ENCODE results near the gene SLC39A1. TPM values are rescaled to one million over a fixed set of nuclear protein-coding genes. Genes with fewer than 3 reads are reported as not detected.
"Not testable (repeated sequence)": the region's sequence is repeated elsewhere in the genome, so short reads cannot be mapped to it uniquely, and the experiment has no call there.

Gene SLC39A1
- 86.3 TPM for total RNA-seq

- Histone ChIP-seq H3K4me3 (peak within 1 kb of the TSS; percentile 65 to 75), H3K9me3 (no peaks in the 10 kb centered on the region), H3K27me3 (no peaks in the 10 kb centered on the region), H3K4me1 (peaks cover 18 to 34% of the 10 kb centered on the region in 2 donors), H3K27ac (peak within 1 kb of the TSS; percentile 91 to 96), H3K36me3 (peaks cover 10 to 14% of the 10 kb centered on the region in 2 donors)
- intact Hi-C loops (cut with DNase I) = loop anchor here (1.0 to 5.0 kb wide), 3 partner anchors 23 to 291 kb away; partner anchors contain the start of genes GATAD2B, ILF2 and RAB13
- TF ChIP-seq CTCF (IDR thresholded peaks at IDR 0.05) = no peak
- DNase-seq (ENCODE audit: low spot score in 2 of 2) = peak; percentile 97 to 99
Observed at GRCh38 chr1:153963030-153963849, at the start of gene SLC39A1. Gene SLC39A1, minus strand, starts transcription at chr1:153963537. Its CDS starts 822 bp downstream, at chr1:153962715.

GRCh38 chr1:154012543-154012942, 49.2 kb upstream of the SLC39A1 start:
- H3K9me3 ChIP-seq; H3K27ac ChIP-seq; H3K36me3 ChIP-seq; DNase-seq (ENCODE audit: low spot score in 2 of 2); H3K4me3 ChIP-seq; intact Hi-C loops (cut with DNase I); H3K4me1 ChIP-seq; H3K27me3 ChIP-seq: not testable (repeated sequence)

GRCh38 chr1:154012129-154012528, 48.8 kb upstream of the SLC39A1 start:
- Histone ChIP-seq H3K9me3 (no peaks in the 10 kb centered on the region), H3K27ac (no peak overlapping the region), H3K4me3 (no peak overlapping the region), H3K4me1 (no peaks in the 10 kb centered on the region), H3K27me3 (no peaks in the 10 kb centered on the region), H3K36me3 (no peaks in the 10 kb centered on the region)
- intact Hi-C loops (cut with DNase I) = no loop called here
- DNase-seq (ENCODE audit: low spot score in 2 of 2) = no peak
- no peak for TF ChIP-seq CTCF (IDR thresholded peaks at IDR 0.05)

- intact Hi-C loops (cut with DNase I) = no loop called here
- Histone ChIP-seq H3K27ac (peak overlapping the region; percentile 14 to 50), H3K9me3 (no peaks in the 10 kb centered on the region), H3K4me3 (no peak overlapping the region), H3K27me3 (no peaks in the 10 kb centered on the region), H3K4me1 (peaks cover 0 to 4% of the 10 kb centered on the region in 2 donors), H3K36me3 (no peaks in the 10 kb centered on the region)
- no peak for TF ChIP-seq CTCF (IDR thresholded peaks at IDR 0.05)
- DNase-seq (ENCODE audit: low spot score in 2 of 2) = no peak
Observed at GRCh38 chr1:154006136-154006535, 42.8 kb upstream of the SLC39A1 start.

GRCh38 chr1:154000420-154000819, 37.1 kb upstream of the SLC39A1 start:
- Histone ChIP-seq H3K4me1 (no peaks in the 10 kb centered on the region), H3K27me3 (no peaks in the 10 kb centered on the region), H3K36me3 (peaks cover 10 to 11% of the 10 kb centered on the region in 2 donors), H3K9me3 (no peaks in the 10 kb centered on the region), H3K4me3 (no peak overlapping the region), H3K27ac (no peak overlapping the region)
- no peak for DNase-seq (ENCODE audit: low spot score in 2 of 2)
- intact Hi-C loops (cut with DNase I) = no loop called here
- TF ChIP-seq CTCF (IDR thresholded peaks at IDR 0.05) = no peak

- DNase-seq (ENCODE audit: low spot score in 2 of 2); H3K4me3 ChIP-seq; intact Hi-C loops (cut with DNase I); H3K27me3 ChIP-seq; H3K9me3 ChIP-seq; H3K27ac ChIP-seq: not testable (repeated sequence)
- Histone ChIP-seq H3K4me1 (peaks cover 7 to 17% of the 10 kb centered on the region in 2 donors), H3K36me3 (peaks cover 31 to 43% of the 10 kb centered on the region in 2 donors)
Observed at GRCh38 chr1:153996882-153997281, 33.5 kb upstream of the SLC39A1 start.
